GM18873 (cell line): ENCODE results near the gene PCBP3.
"Not testable (repeated sequence)": the region's sequence is repeated elsewhere in the genome, so short reads cannot be mapped to it uniquely, and the experiment has no call there.

ENCODE experiments used
- ATAC-seq: cut with Tn5 transposase; IDR thresholded peaks from one replicate; pipeline ENCODE4 v1.9.1; 2021; ENCODE audit warnings: mild to moderate bottlenecking, moderate library complexity, moderate number of reproducible peaks; ENCODE audit not compliant: unreplicated experiment, low FRiP score

The PCBP3 gene

GRCh38 chr21:45801129-45801964 is 157.8 kb downstream of the PCBP3 start:
- ATAC-seq = no peak

GRCh38 chr21:45801989-45802388 is 158.5 kb downstream of the PCBP3 start:
- ATAC-seq = no peak

- ATAC-seq = no peak
Observed at GRCh38 chr21:45802425-45802824, 158.9 kb downstream of the PCBP3 start.

GRCh38 chr21:45802956-45803617 is 159.6 kb downstream of the PCBP3 start:
- ATAC-seq = no peak

GRCh38 chr21:45803618-45804340 is 160.3 kb downstream of the PCBP3 start:
- ATAC-seq = no peak

GRCh38 chr21:45804809-45805313 is 161.3 kb downstream of the PCBP3 start:
- ATAC-seq = no peak

- no peak for ATAC-seq
Observed at GRCh38 chr21:45805321-45805720, 161.8 kb downstream of the PCBP3 start.

GRCh38 chr21:45806042-45806441 is 162.5 kb downstream of the PCBP3 start:
- no peak for ATAC-seq

GRCh38 chr21:45808663-45809062 is 165.1 kb downstream of the PCBP3 start:
- not testable (repeated sequence) for ATAC-seq

GRCh38 chr21:45809421-45809820 is 165.9 kb downstream of the PCBP3 start:
- ATAC-seq = no peak

GRCh38 chr21:45811136-45811535 is 167.6 kb downstream of the PCBP3 start:
- ATAC-seq = no peak

- ATAC-seq = not testable (repeated sequence)
Observed at GRCh38 chr21:45814210-45814940, 170.8 kb downstream of the PCBP3 start.

- ATAC-seq = not testable (repeated sequence)
Observed at GRCh38 chr21:45815781-45816180, 172.3 kb downstream of the PCBP3 start.

GRCh38 chr21:45816794-45817193 is 173.3 kb downstream of the PCBP3 start:
- no peak for ATAC-seq

GRCh38 chr21:45817345-45817744 is 173.8 kb downstream of the PCBP3 start:
- ATAC-seq = no peak

GRCh38 chr21:45818276-45818903 is 174.9 kb downstream of the PCBP3 start:
- ATAC-seq = no peak

- ATAC-seq = no peak
Observed at GRCh38 chr21:45818904-45819285, 175.4 kb downstream of the PCBP3 start.

GRCh38 chr21:45819478-45820170 is 176.1 kb downstream of the PCBP3 start:
- no peak for ATAC-seq
